HuH-7 (cell line): ENCODE results near the gene PDPK1.

Experiments used
- DNase-seq: peaks from one replicate; pipeline ENCODE4 v3.0.0; 2011; ENCODE audit warnings: low spot score

PDPK1 gene

DNA sequence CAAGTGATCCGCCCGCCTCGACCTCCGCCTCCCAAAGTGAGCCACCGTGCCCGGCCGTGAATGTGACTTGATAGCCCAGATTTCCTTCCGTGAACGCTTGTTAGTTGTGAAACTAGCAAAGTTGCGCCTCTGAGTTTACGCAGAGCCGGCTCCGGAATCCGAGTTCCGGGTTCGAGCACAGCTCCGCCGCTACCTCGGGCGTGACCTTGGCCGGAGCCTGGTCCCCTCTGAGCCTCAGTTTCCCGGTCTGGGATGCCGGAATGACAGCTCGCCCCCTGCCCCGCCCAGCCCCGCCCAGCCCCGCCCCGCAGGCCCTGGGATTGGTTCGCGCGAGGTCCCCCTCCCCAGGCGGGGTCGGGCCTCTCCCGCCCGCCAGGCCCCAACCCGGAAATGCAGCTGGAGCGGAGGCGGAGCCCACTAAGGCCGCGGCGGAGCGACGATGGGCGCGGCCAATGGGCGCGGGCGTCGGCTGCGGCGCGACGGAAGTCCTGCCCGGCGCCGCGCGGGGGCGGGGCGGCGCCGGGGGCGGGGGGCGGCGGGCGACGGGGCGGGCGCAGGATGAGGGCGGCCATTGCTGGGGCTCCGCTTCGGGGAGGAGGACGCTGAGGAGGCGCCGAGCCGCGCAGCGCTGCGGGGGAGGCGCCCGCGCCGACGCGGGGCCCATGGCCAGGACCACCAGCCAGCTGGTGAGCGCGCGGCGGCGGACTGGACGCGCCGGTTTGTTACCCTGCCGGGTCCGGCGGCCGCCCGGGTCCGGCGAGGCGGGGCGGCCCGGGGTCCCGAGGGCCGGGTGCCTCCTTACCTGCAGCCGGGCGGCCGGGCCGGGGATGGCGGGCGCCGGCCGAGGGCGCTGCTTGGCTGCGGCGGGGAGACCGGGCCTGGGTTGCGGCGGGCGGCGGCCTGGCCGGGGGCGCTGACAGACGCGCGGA lies at the start of gene PDPK1:
Gene PDPK1 (plus strand): TSS at position 571 of the 929 bp plus-strand sequence. CDS start 92 bp downstream, at position 663.
- peak; percentile 85 for DNase-seq

DNA sequence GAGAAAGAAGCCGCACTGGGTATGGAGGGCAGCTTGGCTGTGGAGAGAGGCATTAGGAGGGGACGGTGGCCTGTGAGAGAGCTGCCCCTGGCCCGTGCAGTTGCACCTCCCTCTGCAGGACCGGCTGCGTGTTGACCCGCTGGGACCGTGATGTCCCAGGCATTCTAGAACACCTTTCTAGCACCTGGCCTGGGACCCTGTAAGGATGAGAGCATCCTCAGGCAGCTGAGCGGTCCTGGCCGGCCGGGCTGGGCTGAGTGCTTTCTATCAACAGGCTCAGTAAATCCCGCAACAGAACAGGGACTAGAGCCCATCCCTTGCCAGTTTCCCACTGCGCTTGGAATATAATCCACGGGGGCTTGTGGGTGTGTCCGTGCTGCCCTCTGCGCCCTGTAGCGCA lies 48.2 kb upstream of the PDPK1 start:
- no peak for DNase-seq

- no peak for DNase-seq
Measured at GRCh38 chr16:2490190-2491105, 47.4 kb upstream of the PDPK1 start.

DNA sequence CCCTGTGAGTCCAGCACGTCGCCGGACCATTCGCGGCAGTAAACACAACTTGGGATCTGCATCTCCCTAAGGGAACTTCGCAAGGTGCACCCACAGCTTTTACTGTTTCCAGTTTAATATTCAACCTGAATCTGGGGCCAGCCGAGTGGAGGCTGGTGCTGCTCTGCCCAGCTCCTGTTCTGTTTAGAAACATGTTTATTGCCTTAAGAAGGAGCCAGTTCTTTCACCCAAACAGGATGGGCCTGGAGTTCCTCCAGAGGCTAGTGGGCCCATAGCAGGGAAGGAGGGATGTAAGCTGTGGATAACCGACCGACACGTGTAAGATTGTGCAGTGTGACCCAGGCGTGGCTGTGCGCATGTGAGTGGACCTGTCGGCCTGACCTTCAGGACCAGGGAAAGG lies 45.5 kb upstream of the PDPK1 start:
- DNase-seq = no peak

DNA sequence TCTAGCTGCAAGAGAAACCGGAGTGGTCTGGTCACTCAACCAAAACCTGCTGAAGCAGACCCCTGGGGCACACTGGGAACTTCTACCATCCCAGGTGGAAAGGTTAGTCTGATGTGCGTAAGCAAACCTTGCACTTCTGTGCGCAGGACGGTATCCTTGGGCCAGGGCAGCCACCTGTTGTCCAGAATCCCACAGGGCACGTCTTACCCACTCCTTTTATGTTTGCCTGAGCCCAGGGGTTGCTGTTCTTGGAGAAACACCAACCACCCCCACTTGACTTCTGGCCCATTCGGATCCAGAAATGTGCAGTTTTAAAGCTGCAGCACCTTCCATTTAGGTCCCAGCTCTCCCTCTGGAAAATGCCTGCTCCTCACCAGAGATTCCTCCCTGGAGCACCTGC lies 44.2 kb upstream of the PDPK1 start:
- DNase-seq = no peak

DNA sequence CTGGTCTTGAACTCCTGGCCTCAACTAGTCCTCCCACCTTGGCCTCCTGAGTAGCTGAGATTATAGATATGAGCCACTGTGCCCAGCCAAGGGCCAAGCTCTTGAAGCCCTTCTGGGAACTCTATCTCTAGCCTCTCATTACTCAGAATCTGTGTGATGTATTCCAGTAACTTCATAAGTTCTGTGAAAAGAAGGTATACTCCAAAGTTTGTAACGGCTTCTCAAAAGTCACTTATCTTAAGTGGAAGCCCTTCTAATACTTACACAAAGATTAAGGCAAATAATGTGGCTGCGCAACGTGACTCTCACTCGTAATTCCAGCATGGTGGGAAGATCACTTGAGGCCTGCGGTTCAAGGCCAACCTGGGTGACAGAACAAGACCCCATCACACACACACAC lies 43.2 kb upstream of the PDPK1 start:
- no peak for DNase-seq

GRCh38 chr16:2495041-2495440 lies 42.8 kb upstream of the PDPK1 start:
- no peak for DNase-seq

DNA sequence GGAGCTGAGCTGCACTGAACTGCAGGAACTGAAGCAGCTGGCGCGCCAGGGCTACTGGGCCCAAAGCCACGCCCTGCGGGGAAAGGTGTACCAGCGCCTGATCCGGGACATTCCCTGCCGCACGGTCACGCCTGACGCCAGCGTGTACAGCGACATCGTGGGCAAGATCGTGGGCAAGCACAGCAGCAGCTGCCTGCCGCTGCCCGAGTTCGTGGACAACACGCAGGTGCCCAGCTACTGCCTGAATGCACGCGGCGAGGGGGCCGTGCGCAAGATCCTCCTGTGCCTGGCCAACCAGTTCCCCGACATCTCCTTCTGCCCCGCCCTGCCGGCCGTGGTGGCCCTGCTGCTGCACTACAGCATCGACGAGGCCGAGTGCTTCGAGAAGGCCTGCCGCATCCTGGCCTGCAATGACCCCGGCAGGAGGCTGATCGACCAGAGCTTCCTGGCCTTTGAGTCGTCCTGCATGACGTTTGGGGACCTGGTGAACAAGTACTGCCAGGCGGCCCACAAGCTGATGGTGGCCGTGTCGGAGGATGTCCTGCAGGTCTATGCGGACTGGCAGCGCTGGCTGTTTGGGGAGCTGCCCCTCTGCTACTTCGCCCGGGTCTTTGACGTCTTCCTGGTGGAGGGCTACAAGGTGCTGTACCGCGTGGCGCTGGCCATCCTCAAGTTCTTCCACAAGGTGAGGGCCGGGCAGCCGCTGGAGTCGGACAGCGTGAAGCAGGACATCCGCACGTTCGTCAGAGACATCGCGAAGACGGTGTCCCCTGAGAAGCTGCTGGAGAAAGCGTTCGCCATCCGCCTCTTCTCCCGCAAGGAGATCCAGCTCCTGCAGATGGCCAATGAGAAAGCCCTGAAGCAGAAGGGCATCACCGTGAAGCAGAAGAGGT lies 41.4 kb upstream of the PDPK1 start:
- no peak for DNase-seq

GRCh38 chr16:2497116-2497630 lies 40.6 kb upstream of the PDPK1 start:
- DNase-seq = no peak

DNA sequence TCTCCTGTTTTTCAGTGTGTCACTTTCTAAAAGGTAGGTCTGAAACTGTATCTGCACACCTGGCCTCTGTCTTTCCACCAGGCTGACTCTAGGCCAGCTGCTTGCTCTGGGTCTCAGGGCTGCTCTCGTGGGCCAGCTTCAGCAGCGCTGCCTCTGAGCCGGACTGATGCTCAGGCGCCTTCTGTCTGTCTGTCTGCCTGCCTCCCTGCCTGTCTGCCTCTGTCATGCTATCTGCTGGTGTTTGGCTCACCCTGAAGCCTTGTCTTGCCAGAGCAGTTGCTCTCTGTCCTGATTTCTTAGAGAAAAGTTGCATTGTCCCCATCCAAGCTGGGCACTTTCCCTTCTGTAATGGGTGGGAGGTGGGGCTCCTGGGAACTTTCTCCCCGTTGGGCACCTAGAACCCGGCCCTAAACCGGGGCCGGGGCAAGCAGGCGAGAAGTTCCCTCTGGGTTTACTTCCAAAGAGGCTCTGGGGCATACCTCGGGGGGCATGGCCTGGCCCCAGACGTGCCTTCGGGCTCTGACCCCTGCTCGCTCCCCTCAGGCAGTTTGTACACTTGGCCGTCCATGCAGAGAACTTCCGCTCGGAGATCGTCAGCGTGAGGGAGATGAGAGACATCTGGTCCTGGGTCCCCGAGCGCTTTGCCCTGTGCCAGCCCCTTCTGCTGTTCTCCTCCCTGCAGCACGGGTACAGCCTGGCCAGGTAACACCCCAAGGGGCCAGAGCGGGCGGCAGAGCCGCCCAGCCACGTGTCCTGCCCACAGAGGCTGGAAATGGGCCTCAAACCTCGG lies 39.9 kb upstream of the PDPK1 start:
- DNase-seq = no peak

DNA sequence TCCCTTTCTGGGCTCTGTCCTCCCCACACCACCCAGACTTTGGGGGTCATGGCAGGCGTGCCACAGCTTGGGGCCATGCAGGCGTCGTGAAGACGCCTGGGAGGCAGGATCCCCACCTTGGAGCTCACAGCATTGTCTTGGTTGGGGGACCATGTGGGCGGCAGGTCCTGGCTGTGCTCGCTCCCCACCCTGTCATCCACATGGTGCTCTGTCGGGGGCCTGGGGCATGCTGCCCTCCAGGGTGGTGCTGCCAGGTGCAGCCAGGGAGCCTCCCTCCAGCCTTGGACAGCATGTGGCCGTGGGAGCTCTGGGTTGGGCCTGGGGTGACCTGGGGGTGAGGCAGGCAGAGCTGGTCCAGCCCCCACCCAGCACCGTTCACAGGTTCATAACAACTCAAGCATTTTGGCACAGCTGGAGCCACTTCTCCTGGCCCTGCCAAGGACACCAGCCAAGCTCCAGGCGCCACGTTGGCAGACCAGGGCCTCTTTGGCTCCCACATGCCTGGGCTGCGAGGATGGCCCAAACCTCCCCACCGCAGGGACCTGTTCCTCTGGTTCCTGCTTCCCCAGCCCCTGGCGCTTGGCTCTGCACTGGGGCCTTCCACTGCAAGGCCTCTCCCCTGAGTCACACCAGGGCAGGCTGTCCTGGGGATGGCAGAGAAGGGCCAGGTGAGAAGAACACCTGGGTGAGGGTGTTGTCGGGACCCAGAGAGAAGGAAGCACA lies 39.1 kb upstream of the PDPK1 start:
- no peak for DNase-seq

DNA sequence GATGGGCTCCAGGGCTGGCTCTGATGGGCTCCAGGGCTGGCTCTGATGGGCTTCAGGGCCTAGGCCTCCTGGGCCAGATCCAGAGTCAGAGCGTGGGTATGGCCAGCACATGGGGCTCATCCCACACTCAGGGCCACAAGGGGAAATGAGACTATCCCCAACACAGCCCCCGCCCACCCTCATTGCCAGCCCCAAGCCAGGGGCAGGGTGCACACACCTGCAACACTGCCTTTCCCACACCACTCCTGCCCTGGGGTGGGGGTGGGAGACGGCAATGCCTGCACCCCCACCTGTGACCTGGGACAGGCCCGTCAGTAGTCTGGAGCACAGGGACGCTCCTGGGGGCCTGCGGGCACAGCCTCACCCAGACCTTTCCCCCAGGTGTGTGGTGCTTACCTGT lies 38.4 kb upstream of the PDPK1 start:
- DNase-seq = no peak

GRCh38 chr16:2499890-2500429 lies 37.9 kb upstream of the PDPK1 start:
- DNase-seq = no peak

DNA sequence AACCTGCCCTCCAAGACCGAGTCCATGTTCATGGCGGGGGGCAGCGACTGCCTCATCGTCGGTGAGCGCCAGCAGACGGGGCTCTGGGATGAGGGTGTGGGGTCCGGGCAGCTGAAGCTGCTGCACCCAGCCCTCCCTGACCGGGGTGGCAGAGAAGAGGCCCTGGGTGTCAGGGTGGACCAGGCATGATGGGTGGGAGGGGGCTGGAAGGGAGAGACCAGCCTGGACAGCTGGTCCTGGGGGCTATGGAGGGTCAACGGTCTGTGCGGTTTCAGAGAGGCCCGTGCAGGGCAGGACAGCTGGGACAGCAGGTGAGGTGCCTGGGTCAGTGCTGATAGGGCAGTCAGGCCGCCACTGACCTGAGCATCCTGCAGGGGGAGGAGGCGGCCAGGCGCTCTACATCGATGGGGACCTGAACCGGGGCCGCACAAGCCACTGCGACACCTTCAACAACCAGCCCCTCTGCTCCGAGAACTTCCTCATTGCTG lies 37.3 kb upstream of the PDPK1 start:
- DNase-seq = no peak

GRCh38 chr16:2500918-2501750 lies 36.7 kb upstream of the PDPK1 start:
- DNase-seq = peak; percentile 95

DNA sequence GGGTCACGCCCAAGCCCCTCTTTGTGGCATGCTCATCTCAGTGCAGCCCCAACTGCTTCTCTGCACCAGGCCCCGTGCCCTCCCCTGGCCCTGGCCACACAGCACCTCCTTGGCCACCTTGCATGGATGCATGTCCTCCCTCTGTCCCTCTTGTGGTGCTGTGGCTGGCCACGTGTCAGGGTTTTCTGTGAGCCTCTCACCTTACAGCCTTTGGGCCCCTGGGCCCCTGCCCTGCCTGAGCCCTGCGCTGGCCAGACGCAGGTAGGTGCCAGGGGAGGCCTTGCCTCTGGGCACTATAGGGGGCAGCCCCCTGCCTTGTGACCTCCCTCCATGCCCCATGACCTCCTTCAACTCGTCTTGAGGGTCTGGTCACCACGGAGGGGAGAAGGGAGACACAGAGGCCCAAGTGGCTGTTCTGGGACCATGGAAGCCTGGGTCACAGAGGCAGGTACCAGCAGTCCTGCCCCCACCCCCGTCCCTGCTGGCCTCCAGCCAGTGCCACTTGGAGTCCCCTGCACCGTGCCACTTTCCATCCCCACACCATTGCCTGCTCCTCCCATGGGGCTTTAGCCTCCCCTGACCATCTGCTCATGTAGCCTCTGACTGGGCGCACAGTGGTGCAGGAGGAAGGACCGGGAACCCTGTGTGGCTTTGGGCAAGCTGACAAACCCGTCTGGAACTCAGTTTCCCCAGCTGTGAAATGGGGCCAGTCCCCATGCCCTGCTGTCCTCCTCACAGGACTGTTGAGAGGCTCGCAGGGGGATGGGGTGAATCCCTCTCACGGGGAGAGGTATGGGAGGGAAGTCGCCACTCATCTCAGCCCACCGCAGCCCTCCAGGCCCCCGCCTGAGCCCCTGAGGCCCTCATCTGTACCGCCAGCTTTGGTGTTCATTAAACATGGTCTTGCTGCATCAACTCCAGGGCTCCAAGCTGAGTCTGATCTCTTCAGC lies 35.6 kb upstream of the PDPK1 start:
- no peak for DNase-seq

DNA sequence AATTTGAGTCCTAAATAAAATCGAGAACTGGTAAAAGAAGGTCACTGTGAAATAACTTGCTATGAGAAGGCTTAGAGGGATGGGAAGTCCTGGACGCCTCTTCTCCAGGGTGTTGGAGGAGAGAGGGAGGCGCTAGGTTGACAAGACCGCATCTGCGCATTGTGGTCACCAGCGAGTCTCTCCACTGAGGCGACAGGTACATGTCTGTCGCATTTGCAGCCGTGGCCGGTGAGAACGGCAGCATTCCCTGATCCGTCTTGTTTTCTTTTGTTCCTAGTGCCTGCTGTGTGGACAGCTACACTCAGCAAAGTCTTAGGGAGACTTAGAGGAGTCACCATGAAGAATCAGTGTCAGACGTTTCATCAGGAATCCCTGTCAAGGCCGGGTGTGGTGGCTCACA lies 32.1 kb upstream of the PDPK1 start:
- DNase-seq = no peak
